ENCODE results near the gene PHACTR1.

PHACTR1 gene

DNA sequence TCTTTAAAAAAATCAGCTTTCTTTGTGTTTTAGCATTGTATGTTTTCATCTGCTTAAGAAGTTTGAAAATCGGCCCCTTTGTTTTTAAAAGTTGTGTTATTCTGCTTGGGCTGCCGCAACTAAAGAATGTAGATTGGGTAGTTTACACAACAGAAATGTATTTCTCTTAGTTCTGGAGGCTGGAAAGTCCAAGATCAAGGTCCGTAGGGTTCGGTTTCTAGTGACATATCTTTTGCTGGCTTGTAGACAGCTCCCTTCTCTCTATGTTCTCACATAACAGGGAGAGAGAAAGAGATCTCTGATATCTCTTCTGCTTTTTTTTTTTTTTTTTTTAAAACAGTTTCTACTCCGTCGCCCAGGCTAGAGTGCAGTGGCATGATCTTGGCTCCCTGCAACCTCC lies 473.1 kb downstream of the PHACTR1 start:
- no peak for DNase-seq (ENCODE audit: low spot score)

DNA sequence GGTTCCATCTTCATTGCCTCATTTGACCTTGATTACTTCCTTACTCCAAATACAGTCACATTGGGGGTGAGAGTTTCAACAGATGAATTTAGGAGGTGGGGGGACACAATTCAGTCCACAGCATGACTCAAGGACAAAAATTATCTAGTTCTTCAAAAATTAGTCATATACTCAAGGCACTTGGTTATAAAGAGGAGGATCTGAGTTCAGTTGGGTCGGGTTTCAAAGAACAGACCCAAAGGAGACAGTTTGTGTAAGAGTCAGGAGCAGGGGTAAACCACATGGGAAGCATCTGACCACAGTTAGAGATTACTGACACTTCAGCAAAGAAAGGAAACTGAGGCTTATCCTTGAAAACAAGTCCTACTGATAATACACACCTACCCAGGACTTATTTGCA lies 473.8 kb downstream of the PHACTR1 start:
- no peak for DNase-seq (ENCODE audit: low spot score)

- no peak for DNase-seq (ENCODE audit: low spot score)
These were observed 474.9 kb downstream of the PHACTR1 start for GRCh38 chr6:13191461-13191860.

DNA sequence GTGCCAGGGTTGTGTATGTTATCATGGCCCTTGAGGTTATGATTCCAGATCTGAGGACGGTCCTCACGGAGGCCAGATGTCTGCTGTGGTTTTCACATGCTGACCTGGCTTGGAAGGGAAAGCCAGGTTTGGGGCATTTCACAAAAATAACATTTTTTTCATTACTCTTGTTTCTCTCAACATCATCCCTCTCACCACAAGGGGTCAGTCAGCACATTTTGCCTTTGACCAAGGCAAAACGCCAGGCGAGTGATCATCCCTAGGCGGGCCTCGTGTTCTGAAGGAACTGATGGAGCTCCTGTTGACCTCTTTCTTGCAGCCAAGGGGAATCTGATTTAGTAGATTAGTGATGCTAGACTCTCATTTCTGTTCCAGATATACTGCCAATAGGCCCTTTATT lies 478.3 kb downstream of the PHACTR1 start:
- DNase-seq (ENCODE audit: low spot score), result peak; percentile 34

DNA sequence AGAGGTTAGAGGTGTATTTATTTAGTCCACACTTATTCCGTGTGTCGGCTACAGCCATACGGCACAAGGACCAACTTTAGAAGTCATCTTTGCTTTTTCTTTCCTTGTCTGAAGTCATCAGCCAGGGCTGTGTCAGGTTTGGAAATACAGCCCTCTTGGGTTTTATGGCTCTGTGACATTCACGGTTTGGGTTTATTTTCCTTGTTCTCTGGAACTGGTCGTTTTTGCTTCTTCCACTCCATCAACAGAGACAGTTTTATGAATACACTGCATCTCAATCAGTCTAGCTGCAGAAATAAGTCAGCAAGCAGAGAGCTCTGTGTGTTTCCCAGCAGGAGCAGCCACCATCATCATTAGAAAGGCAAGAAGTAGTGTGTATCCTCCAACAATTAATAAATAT lies 479.2 kb downstream of the PHACTR1 start:
- no peak for DNase-seq (ENCODE audit: low spot score)

DNA sequence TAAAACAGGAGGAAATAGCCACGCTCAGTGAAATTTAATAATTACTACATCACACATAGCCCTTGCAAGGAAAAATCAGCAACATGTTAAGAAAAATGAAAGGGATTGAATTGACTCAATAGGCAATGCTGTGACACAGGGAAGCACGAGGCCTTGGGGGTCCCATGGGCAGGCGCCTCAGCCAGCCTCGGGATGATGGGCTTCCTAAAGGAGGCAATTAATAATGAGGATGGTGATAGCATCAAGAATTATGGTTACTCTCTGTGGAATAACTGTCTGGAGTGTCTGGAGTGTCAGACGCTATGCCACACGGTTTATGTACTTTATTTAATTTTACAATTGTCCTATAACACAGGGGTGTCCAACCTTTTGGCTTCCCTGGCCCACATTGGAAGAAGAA lies 481.6 kb downstream of the PHACTR1 start:
- no peak for DNase-seq (ENCODE audit: low spot score)

DNA sequence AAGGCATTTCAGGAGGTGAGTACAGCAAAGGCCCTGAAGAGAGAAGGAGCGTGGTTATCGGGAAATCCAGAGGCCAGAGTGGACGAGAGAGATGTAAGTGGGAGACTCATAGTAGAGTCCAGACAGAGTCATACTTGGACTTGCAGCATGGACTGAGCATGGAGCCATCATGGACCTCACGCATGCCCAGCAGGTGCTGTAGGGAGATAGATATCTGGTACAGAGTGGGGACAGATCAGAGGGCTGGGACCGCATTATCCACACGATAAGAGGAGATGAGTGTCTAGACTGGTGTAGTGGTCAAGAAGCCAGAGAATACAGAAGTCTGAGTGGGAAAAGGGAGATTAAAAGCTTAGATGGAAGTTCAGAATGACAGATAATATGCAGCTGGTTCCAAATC lies 484.8 kb downstream of the PHACTR1 start:
- no peak for DNase-seq (ENCODE audit: low spot score)

- no peak for DNase-seq (ENCODE audit: low spot score)
These were observed 486.6 kb downstream of the PHACTR1 start for GRCh38 chr6:13203145-13203544.

DNA sequence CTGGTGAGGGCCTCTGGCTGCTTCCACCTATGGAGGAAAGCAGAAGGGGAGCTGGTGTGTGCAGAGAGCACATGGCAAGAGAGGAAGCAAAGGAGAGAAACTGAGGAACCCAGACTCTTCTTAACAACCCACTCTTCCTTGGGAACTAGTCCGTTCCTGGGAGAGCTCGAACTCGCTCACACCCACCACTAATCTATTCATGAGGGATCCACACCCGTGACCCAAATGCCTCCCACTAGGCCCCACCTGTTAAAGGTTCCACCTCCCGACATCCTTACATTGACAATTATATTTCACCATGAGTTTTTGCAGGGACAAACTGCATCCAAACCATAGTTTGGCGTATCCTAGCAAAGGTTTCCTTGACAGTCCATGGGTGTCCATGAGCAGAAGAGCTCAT lies 488.5 kb downstream of the PHACTR1 start:
- DNase-seq (ENCODE audit: low spot score), result no peak

DNA sequence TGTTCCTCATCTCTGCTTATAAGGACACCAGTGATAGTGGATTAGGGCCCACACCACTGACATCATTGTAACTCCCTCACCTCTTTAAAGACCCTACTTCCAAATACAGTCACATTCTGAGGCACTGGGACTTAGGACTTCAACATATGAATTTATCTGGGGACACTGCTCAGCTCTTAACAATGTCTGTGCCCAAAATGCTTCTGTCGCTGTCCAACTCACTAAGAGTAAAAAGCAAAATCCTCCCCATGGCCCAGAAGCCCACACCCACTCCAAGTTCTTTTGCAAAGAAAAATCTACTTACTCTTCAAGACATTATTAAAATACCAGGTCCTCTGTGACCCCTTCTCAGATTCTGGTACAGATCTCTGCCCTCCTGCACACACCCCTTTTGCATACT lies 495.5 kb downstream of the PHACTR1 start:
- no peak for DNase-seq (ENCODE audit: low spot score)

- no peak for DNase-seq (ENCODE audit: low spot score)
These were observed 496.0 kb downstream of the PHACTR1 start for GRCh38 chr6:13212538-13212937.

GRCh38 chr6:13215390-13215789 lies 498.8 kb downstream of the PHACTR1 start:
- DNase-seq (ENCODE audit: low spot score), result no peak

GRCh38 chr6:13216236-13217014 lies 499.9 kb downstream of the PHACTR1 start:
- DNase-seq (ENCODE audit: low spot score), result no peak

DNA sequence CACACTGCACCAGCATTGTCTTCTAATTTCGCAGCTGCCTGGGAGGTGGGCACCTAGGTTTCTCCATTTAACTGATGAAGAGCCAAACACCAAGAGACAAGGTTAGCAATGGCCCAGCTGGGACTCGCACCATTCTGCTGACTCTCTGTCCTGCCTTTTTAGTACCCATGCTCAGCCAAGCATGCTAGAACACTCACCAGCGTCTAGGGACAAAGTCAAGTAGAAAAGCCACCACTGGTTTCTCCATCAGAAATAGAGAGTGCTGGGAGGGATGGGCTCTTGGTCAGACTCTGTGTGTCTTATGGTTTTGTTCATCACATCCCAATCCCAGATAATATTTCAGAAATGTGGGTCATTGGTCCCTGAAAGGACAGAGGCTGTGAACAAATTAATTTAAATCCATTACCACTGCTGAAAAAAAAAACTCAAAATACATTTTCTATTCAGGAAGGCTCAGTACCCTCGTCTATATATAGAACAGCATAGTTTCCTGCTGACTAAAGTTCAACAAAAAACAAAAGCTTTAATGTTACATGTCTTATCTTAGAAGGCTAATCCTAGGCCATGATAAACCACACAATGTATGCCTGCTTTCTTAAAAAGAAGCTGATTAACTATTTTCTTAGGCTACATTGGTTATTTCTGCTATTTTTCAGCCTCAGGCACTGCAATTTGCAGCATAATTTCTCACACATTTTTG lies 500.8 kb downstream of the PHACTR1 start:
- no peak for DNase-seq (ENCODE audit: low spot score)

GRCh38 chr6:13220266-13220665 lies 503.7 kb downstream of the PHACTR1 start:
- DNase-seq (ENCODE audit: low spot score), result no peak

GRCh38 chr6:13222048-13222447 lies 505.5 kb downstream of the PHACTR1 start:
- no peak for DNase-seq (ENCODE audit: low spot score)

DNA sequence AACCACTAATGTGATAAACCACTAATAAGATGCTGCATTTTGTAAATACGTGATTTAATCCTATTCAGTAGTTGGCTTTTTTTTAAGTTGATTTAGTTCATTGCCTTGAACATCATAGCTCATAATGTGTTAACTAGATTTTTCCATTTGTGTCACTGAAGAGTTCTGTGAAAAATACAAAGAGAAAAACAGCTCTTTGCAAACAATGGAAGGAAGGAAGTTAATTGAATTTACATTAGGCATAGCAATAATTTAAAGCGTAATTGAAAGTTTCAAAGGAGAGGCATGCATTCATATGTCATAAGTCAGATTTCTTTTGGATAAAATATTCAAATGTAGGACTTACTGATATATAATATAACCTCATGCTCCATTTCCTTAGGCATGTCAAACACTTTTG lies 509.5 kb downstream of the PHACTR1 start:
- DNase-seq (ENCODE audit: low spot score), result no peak

GRCh38 chr6:13228264-13229204 lies 512.0 kb downstream of the PHACTR1 start:
- no peak for DNase-seq (ENCODE audit: low spot score)

DNA sequence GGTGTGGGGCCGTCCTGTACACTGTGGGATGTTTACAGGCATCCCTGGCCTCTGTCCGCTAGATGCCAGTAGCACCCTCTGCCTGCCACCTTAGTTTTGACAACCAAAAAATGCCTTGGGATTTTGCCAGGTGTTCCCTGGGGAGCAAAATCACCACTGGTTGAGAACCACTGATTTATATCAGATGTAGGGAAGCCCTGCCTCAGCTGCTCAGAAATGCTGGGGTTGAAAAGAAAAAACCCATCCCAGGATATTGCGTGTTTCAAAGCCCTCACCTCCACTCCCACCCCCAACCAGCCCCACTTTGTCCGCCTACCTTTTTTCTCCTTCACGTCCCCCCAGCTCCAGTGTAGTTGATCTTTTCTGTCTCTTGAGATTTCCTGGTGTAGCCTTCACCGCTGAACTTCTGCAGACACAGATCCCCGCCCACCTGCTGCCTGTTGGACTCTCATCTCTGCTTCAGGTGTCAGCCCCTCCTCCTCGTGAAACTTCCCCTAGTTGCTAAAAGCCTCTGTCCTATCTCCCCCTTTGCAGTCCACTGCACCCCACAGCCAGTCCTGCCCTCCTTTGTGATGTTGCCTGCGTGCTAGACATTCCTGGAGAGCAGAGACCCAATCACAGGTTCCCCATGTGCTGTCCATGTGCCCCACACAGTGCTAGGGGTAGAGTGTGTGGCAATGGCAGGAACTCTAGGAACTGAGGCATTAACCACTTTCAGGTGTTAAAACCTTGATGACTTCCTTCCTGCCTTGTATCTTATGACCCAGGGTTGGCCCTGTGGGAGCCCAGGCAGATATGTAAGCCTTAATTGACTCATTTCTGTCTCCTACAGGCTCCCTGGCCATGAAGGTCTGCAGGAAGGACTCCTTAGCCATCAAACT lies 512.9 kb downstream of the PHACTR1 start:
- DNase-seq (ENCODE audit: low spot score), result no peak

DNA sequence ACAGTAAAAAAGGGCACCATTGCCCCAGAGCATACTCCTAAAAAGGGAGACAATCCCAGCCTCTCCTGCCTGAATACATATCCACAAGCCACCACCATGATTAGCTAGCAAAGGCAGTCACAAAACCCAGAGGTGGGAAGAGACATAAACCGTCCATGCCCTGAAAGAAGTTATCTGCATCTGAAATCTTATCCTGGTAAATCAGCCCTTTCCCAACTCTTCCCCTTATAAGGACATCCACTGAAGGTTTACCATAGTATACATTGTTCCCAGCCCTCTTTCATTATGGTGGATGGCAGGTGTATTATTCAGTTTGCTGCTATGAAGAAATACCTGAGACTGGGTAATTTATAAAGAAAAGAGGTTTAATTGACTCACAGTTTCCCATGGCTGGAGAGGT lies 516.5 kb downstream of the PHACTR1 start:
- no peak for DNase-seq (ENCODE audit: low spot score)

GRCh38 chr6:13234130-13234529 lies 517.6 kb downstream of the PHACTR1 start:
- DNase-seq (ENCODE audit: low spot score), result no peak

Data from SK-N-DZ (cell line).